ENCODE data around the gene MTMR11.

Gene MTMR11

DNA sequence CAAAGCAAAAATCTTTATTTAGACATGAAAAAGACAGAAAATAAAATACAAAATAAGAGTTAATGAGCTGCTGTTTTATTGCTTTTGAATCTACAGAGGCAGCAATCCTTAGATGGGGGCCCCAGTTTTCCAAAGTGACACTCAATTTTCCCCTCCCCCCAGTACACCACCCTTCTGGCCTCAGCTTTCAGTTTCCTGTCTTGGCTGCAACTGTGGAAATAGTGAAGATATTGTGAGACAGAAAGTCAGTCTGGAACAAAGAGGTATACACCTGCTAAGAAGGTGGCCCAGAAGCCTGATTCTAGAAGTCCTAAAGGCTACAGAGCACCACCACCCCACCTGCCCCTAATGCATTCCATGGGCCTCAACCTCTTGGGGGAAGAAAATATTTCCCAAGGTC, 1.1 kb upstream of the MTMR11 start:
- ATAC-seq (ENCODE audit: insufficient read depth, low read depth) (peak; percentile 53; the same call in 2 of the 3 replicates), DNase-seq (no peak)
- Histone ChIP-seq H3K27ac (ENCODE audit: low read length) (no peak overlapping the region), H3K27me3 (ENCODE audit: insufficient read depth, low read length, poor library complexity) (no peaks in the 10 kb centered on the region), H3K4me1 (ENCODE audit: insufficient read depth, low read length) (peaks cover 13% of the 10 kb centered on the region), H3K36me3 (ENCODE audit: insufficient read depth, low read length) (no peaks in the 10 kb centered on the region), H3K4me3 (ENCODE audit: low read depth in 1 of 2, low read length in 2 of 2) (no peak overlapping the region), H3K79me2 (ENCODE audit: insufficient read depth, low read length) (no peaks in the 10 kb centered on the region), H3K9ac (ENCODE audit: low read depth, low read length) (no peak overlapping the region), H4K20me1 (ENCODE audit: insufficient read depth, low read length) (no peaks in the 10 kb centered on the region), H2AFZ (ENCODE audit: low read depth, low read length) (no peak overlapping the region), H3K4me2 (ENCODE audit: insufficient read depth, low read length) (no peak overlapping the region), H3K9me3 (ENCODE audit: insufficient read depth, low read length, severe bottlenecking) (no peaks in the 10 kb centered on the region)
- TF ChIP-seq EZH2 (IDR thresholded peaks at IDR 0.05; ENCODE audit: borderline replicate concordance, low read depth, low read length, severe bottlenecking), result no peak
- TF ChIP-seq, protein P1, sequence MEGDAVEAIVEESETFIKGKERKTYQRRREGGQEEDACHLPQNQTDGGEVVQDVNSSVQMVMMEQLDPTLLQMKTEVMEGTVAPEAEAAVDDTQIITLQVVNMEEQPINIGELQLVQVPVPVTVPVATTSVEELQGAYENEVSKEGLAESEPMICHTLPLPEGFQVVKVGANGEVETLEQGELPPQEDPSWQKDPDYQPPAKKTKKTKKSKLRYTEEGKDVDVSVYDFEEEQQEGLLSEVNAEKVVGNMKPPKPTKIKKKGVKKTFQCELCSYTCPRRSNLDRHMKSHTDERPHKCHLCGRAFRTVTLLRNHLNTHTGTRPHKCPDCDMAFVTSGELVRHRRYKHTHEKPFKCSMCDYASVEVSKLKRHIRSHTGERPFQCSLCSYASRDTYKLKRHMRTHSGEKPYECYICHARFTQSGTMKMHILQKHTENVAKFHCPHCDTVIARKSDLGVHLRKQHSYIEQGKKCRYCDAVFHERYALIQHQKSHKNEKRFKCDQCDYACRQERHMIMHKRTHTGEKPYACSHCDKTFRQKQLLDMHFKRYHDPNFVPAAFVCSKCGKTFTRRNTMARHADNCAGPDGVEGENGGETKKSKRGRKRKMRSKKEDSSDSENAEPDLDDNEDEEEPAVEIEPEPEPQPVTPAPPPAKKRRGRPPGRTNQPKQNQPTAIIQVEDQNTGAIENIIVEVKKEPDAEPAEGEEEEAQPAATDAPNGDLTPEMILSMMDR (IDR thresholded peaks at IDR 0.05; ENCODE audit: borderline replicate concordance, extremely low read depth, low read length, poor library complexity, severe bottlenecking), result no peak

GRCh38 chr1:149936992-149937705, 470 bp upstream of the MTMR11 start:
- Histone ChIP-seq H3K4me3 (ENCODE audit: low read depth in 1 of 2, low read length in 2 of 2) (no peak overlapping the region), H3K9ac (ENCODE audit: low read depth, low read length) (no peak overlapping the region)
- no peak for ATAC-seq (ENCODE audit: insufficient read depth, low read depth)

GRCh38 chr1:149934356-149934755, 2.3 kb downstream of the MTMR11 start:
- TF ChIP-seq, protein P1 (IDR thresholded peaks at IDR 0.05; ENCODE audit: borderline replicate concordance, extremely low read depth, low read length, poor library complexity, severe bottlenecking), result no peak
- TF ChIP-seq EZH2 (IDR thresholded peaks at IDR 0.05; ENCODE audit: borderline replicate concordance, low read depth, low read length, severe bottlenecking), result no peak
- Histone ChIP-seq H3K27me3 (ENCODE audit: insufficient read depth, low read length, poor library complexity) (no peaks in the 10 kb centered on the region), H3K9ac (ENCODE audit: low read depth, low read length) (no peak overlapping the region), H2AFZ (ENCODE audit: low read depth, low read length) (no peak overlapping the region), H3K79me2 (ENCODE audit: insufficient read depth, low read length) (no peaks in the 10 kb centered on the region), H3K4me1 (ENCODE audit: insufficient read depth, low read length) (peaks cover 13% of the 10 kb centered on the region), H3K9me3 (ENCODE audit: insufficient read depth, low read length, severe bottlenecking) (no peaks in the 10 kb centered on the region), H3K4me2 (ENCODE audit: insufficient read depth, low read length) (no peak overlapping the region), H3K4me3 (ENCODE audit: low read depth in 1 of 2, low read length in 2 of 2) (no peak overlapping the region), H4K20me1 (ENCODE audit: insufficient read depth, low read length) (no peaks in the 10 kb centered on the region), H3K27ac (ENCODE audit: low read length) (no peak overlapping the region), H3K36me3 (ENCODE audit: insufficient read depth, low read length) (no peaks in the 10 kb centered on the region)
- ATAC-seq (ENCODE audit: insufficient read depth, low read depth) (no peak), DNase-seq (no peak)

More at GRCh38 chr1:149936992-149937705, 470 bp upstream of the MTMR11 start:
- no peak overlapping the region for H3K27ac ChIP-seq (ENCODE audit: low read length)
- no peaks in the 10 kb centered on the region for H3K36me3 ChIP-seq (ENCODE audit: insufficient read depth, low read length)
- no peaks in the 10 kb centered on the region for H4K20me1 ChIP-seq (ENCODE audit: insufficient read depth, low read length)
- no peaks in the 10 kb centered on the region for H3K9me3 ChIP-seq (ENCODE audit: insufficient read depth, low read length, severe bottlenecking)
- H3K27me3 ChIP-seq (ENCODE audit: insufficient read depth, low read length, poor library complexity), result no peaks in the 10 kb centered on the region
- no peak for DNase-seq
- no peak overlapping the region for H3K4me2 ChIP-seq (ENCODE audit: insufficient read depth, low read length)
- TF ChIP-seq, protein P1 (IDR thresholded peaks at IDR 0.05; ENCODE audit: borderline replicate concordance, extremely low read depth, low read length, poor library complexity, severe bottlenecking), result no peak
- no peak for TF ChIP-seq EZH2 (IDR thresholded peaks at IDR 0.05; ENCODE audit: borderline replicate concordance, low read depth, low read length, severe bottlenecking)
- H3K4me1 ChIP-seq (ENCODE audit: insufficient read depth, low read length), result peaks cover 13% of the 10 kb centered on the region
- no peak overlapping the region for H2AFZ ChIP-seq (ENCODE audit: low read depth, low read length)
- no peaks in the 10 kb centered on the region for H3K79me2 ChIP-seq (ENCODE audit: insufficient read depth, low read length)

Data from DND-41 (cell line).